H1 (cell line): ENCODE results near the gene C2orf92. TPM values are rescaled to one million over a fixed set of nuclear protein-coding genes. Genes with fewer than 3 reads are reported as not detected.
A peak's percentile ranks its signal among the peaks of the same experiment; 100 is the strongest.

Source experiments
- CTCF ChIA-PET: fragments of 300-600 bp; sonication (Branson Sonifier 250); formaldehyde crosslinking; loops from one replicate; lab custom pipeline; 2021; ENCODE audit not compliant: partially characterized antibody; lab: Charles Lee
- POLR2A ChIA-PET: fragments of 300-600 bp; sonication (Branson Sonifier 250); formaldehyde crosslinking; loops from one replicate; lab custom pipeline; 2021; ENCODE audit warnings: inconsistent platforms; ENCODE audit not compliant: partially characterized antibody; lab: Charles Lee
- DNase-seq, 2 experiments: peaks; one replicate each; pipeline versions ENCODE4 v3.0.0 to v3.0.0-alpha.2; 2010 to 2022; ENCODE audit warnings: low spot score in 2 of 2, low read depth in 1 of 2, mixed read lengths in 1 of 2
- FAIRE-seq: peaks from 2 replicates; lab custom pipeline; 2011; peaks lifted over from hg19 to GRCh38; lab: Jason Lieb, UNC
- H2AFZ ChIP-seq: 2 replicates; pipeline ENCODE4 v1.8.1; 2012; ENCODE audit warnings: low read length, inconsistent platforms
- H2AK5ac ChIP-seq: 2 replicates; pipeline ENCODE4 v1.6.1; 2013; ENCODE audit warnings: low read depth, low read length
- H2BK120ac ChIP-seq: replicated peaks from 2 replicates; pipeline ENCODE3; 2013; ENCODE audit warnings: low read depth, low read length, inconsistent platforms
- H2BK12ac ChIP-seq: 2 replicates; pipeline ENCODE4 v1.6.1; 2013; ENCODE audit warnings: low read depth, low read length
- H2BK15ac ChIP-seq: 2 replicates; pipeline ENCODE4 v1.6.1; 2013; ENCODE audit warnings: low read length
- H2BK20ac ChIP-seq: 2 replicates; pipeline ENCODE4 v1.6.1; 2013; ENCODE audit warnings: low read length
- H2BK5ac ChIP-seq: 2 replicates; pipeline ENCODE4 v1.6.1; 2013; ENCODE audit warnings: low read depth, low read length
- H3K14ac ChIP-seq: 2 replicates; pipeline ENCODE4 v1.6.1; 2013; ENCODE audit warnings: inconsistent platforms; ENCODE audit not compliant: insufficient read length
- H3K18ac ChIP-seq: 2 replicates; pipeline ENCODE4 v1.6.1; 2013; ENCODE audit warnings: low read length; ENCODE audit errors: extremely low read depth
- H3K23ac ChIP-seq: 2 replicates; pipeline ENCODE4 v1.6.1; 2013; ENCODE audit warnings: inconsistent platforms; ENCODE audit not compliant: insufficient read length
- H3K23me2 ChIP-seq: 2 replicates; pipeline ENCODE4 v1.6.1; 2013; ENCODE audit warnings: low read depth, low read length
- H3K27ac ChIP-seq: 2 replicates; pipeline ENCODE4 v1.6.1; 2011; ENCODE audit warnings: low read depth, low read length, inconsistent platforms
- H3K27me3 ChIP-seq, 4 experiments: replicated peaks in 1 of 4; 1 replicate in 1 of 4; 2 replicates in 3 of 4; pipeline versions ENCODE4 v1.6.1 to v1.8.1; 2011 to 2013; ENCODE audit warnings: low read length in 3 of 4, mild to moderate bottlenecking in 3 of 4, inconsistent platforms in 2 of 4, mixed read lengths in 2 of 4, moderate library complexity in 1 of 4; ENCODE audit not compliant: control insufficient read depth in 3 of 4, insufficient read depth in 3 of 4; ENCODE audit errors: extremely low read depth in 1 of 4
- H3K36me3 ChIP-seq, 4 experiments: 2 replicates each; pipeline versions ENCODE4 v1.6.1 to v1.8.1; 2011 to 2013; ENCODE audit warnings: mild to moderate bottlenecking in 4 of 4, low read length in 3 of 4, moderate library complexity in 2 of 4, control low read depth in 1 of 4, inconsistent platforms in 1 of 4; ENCODE audit not compliant: insufficient read depth in 4 of 4, control insufficient read depth in 2 of 4
- H3K4ac ChIP-seq: replicated peaks from 2 replicates; pipeline ENCODE3; 2013; ENCODE audit warnings: low read length, low read depth, mixed read lengths, inconsistent platforms; ENCODE audit not compliant: insufficient read length
- H3K4me1 ChIP-seq, 4 experiments: replicated peaks in 1 of 4; 1 replicate in 1 of 4; 2 replicates in 3 of 4; pipeline versions ENCODE4 v1.6.1 to v1.8.1; 2011 to 2013; ENCODE audit warnings: low read length in 3 of 4, inconsistent platforms in 2 of 4, mixed read lengths in 1 of 4; ENCODE audit not compliant: insufficient read depth in 4 of 4, control insufficient read depth in 3 of 4
- H3K4me2 ChIP-seq, 2 experiments: 2 replicates each; pipeline versions ENCODE4 v1.6.1 to v1.8.1; 2011 to 2013; ENCODE audit warnings: low read depth in 2 of 2, low read length in 2 of 2, control low read depth in 1 of 2, inconsistent platforms in 1 of 2, mild to moderate bottlenecking in 1 of 2; ENCODE audit not compliant: insufficient read depth in 1 of 2
- H3K4me3 ChIP-seq, 4 experiments: fragments of 200-600, 300-600 bp in 1 of 4; sonication (generic), shearing (Covaris generic), sonication (Bioruptor Twin) in 1 of 4; 2 replicates each; pipeline versions ENCODE4 v1.5.1 to v1.8.1; 2011 to 2016; ENCODE audit warnings: low read length in 4 of 4, low read depth in 3 of 4, control low read depth in 2 of 4, inconsistent platforms in 2 of 4, mild to moderate bottlenecking in 2 of 4, mixed read lengths in 1 of 4, moderate library complexity in 1 of 4; ENCODE audit not compliant: insufficient read depth in 2 of 4; ENCODE audit errors: extremely low read depth in 1 of 4
- H3K56ac ChIP-seq: replicated peaks from 2 replicates; pipeline ENCODE3; 2013; ENCODE audit warnings: low read depth, mild to moderate bottlenecking, mixed read lengths, low read length, inconsistent platforms; ENCODE audit not compliant: insufficient read length
- H3K79me1 ChIP-seq: 2 replicates; pipeline ENCODE4 v1.6.1; 2013; ENCODE audit warnings: low read depth, low read length, control low read depth
- H3K79me2 ChIP-seq, 2 experiments: 2 replicates each; pipeline versions ENCODE4 v1.6.1 to v1.8.1; 2012 to 2013; ENCODE audit warnings: low read length in 2 of 2, mild to moderate bottlenecking in 2 of 2, inconsistent platforms in 1 of 2; ENCODE audit not compliant: insufficient read depth in 2 of 2, control insufficient read depth in 1 of 2
- H3K9ac ChIP-seq, 4 experiments: replicated peaks in 1 of 4; 1 replicate in 1 of 4; 2 replicates in 3 of 4; pipeline versions ENCODE4 v1.6.1 to v1.8.1; 2011 to 2013; ENCODE audit warnings: low read depth in 3 of 4, low read length in 3 of 4, control low read depth in 2 of 4, mild to moderate bottlenecking in 2 of 4, moderate library complexity in 2 of 4, inconsistent platforms in 1 of 4; ENCODE audit errors: extremely low read depth in 1 of 4
- H3K9me3 ChIP-seq, 2 experiments: 2 replicates each; pipeline versions ENCODE4 v1.6.1 to v1.8.1; 2012 to 2013; ENCODE audit warnings: mild to moderate bottlenecking in 2 of 2, moderate library complexity in 2 of 2, control low read depth in 1 of 2, inconsistent platforms in 1 of 2, low read depth in 1 of 2, low read length in 1 of 2, mixed read lengths in 1 of 2; ENCODE audit not compliant: insufficient read depth in 2 of 2
- H4K20me1 ChIP-seq, 2 experiments: replicated peaks in 1 of 2; 2 replicates each; pipeline versions ENCODE3 to v1.8.1; 2011 to 2013; ENCODE audit warnings: inconsistent platforms in 2 of 2, low read length in 2 of 2, mild to moderate bottlenecking in 1 of 2; ENCODE audit not compliant: insufficient read depth in 2 of 2, control insufficient read depth in 1 of 2
- H4K5ac ChIP-seq: 2 replicates; pipeline ENCODE4 v1.6.1; 2013; ENCODE audit warnings: low read length, low read depth, mixed read lengths, inconsistent platforms; ENCODE audit not compliant: insufficient read length
- H4K8ac ChIP-seq: 2 replicates; pipeline ENCODE4 v1.8.0; 2013; ENCODE audit warnings: mild to moderate bottlenecking, moderate library complexity, low read length, inconsistent platforms; ENCODE audit not compliant: insufficient read depth; ENCODE audit errors: extremely low read depth
- H4K91ac ChIP-seq: replicated peaks from 2 replicates; pipeline ENCODE3; 2013; ENCODE audit warnings: low read length, mixed read lengths, inconsistent platforms; ENCODE audit not compliant: insufficient read length
- CTCF ChIP-seq, 3 experiments: IDR thresholded peaks; 1 replicate in 2 of 3; 2 replicates in 1 of 3; pipeline versions ENCODE4 v1.5.1 to v1.6.1; 2011; ENCODE audit warnings: low read length in 3 of 3, mild to moderate bottlenecking in 3 of 3, inconsistent platforms in 2 of 3, low read depth in 1 of 3, moderate library complexity in 1 of 3; ENCODE audit not compliant: insufficient read depth in 1 of 3; ENCODE audit errors: control extremely low read depth in 1 of 3
- FOSL1 ChIP-seq: IDR thresholded peaks from 2 replicates; pipeline ENCODE4 v1.6.1; 2011; ENCODE audit warnings: mild to moderate bottlenecking, low read depth, low read length, moderate library complexity; ENCODE audit not compliant: insufficient read depth
- KDM4A ChIP-seq: IDR thresholded peaks from one replicate; pipeline ENCODE4 v1.7.1; 2012; ENCODE audit warnings: low read depth, mild to moderate bottlenecking, moderate library complexity, low read length, inconsistent platforms; ENCODE audit not compliant: severe bottlenecking
- POLR2A ChIP-seq, 2 experiments: IDR thresholded peaks; 1 replicate in 1 of 2; 2 replicates in 1 of 2; pipeline ENCODE4 v1.6.1; 2011; ENCODE audit warnings: low read depth in 2 of 2, low read length in 2 of 2, mild to moderate bottlenecking in 2 of 2; ENCODE audit errors: control extremely low read depth in 1 of 2
- SP4 ChIP-seq: IDR thresholded peaks from 2 replicates; pipeline ENCODE4 v1.6.1; 2012; ENCODE audit warnings: low read length, inconsistent platforms
- WGBS, 2 experiments: shearing (Covaris generic) in 1 of 2; methylation state at CpG; one replicate each; pipeline versions ENCODE4 v1.1.6 to v1.1.7; 2013 to 2015; ENCODE audit warnings: low lambda C conversion rate in 2 of 2, mixed read lengths in 2 of 2, inconsistent platforms in 1 of 2, low coverage in 1 of 2, missing lambda C conversion rate in 1 of 2; ENCODE audit not compliant: insufficient replicate concordance in 2 of 2, insufficient coverage in 1 of 2, insufficient read length in 1 of 2; ENCODE audit errors: extremely low coverage in 1 of 2, missing lambda C conversion rate in 1 of 2; 5-methylcytosine and 5-hydroxymethylcytosine counted together
- polyA plus RNA-seq, 7 experiments: library from polyadenylated mRNA; depleted of rRNA in 3 of 7; stranded (reverse) in 5 of 7; unstranded in 2 of 7; fragments of >200 nt in 5 of 7; fragments of 200-250 nt in 2 of 7; gene quantifications; 1 replicate in 5 of 7; 2 replicates in 1 of 7; 4 replicates in 1 of 7; pipeline versions ENCODE4 v1.2.1 to v1.2.3, GENCODE V29; 2011 to 2013; ENCODE audit warnings: missing spikeins in 2 of 7, mixed read lengths in 2 of 7
- total RNA-seq: library from RNA; stranded (reverse); fragmentation: NEBNext Ultra II Directional; extraction: Animal tissue kit (Norgen Biotek cat#: 25700); gene quantifications from 2 replicates; pipeline ENCODE4 v1.2.1, GENCODE V29; 2021

C2orf92 gene
- total and polyA plus RNA-seq, 2 of the 8 experiments (the other 6 are each of a cell fraction or from before 2014, with no cell fraction given) = 2.3 to 3.7 TPM

GRCh38 chr2:97704989-97705388 is 35.5 kb downstream of the C2orf92 start:
- no peak overlapping the region for H3K4ac ChIP-seq
- H4K8ac ChIP-seq = no peak overlapping the region
- H4K5ac ChIP-seq = no peak overlapping the region
- H3K56ac ChIP-seq = no peak overlapping the region
- H3K23ac ChIP-seq = no peak overlapping the region
- FAIRE-seq = no peak
- no peaks in the 10 kb centered on the region for H3K36me3 ChIP-seq
- POLR2A ChIA-PET = no interaction called here
- H2BK120ac ChIP-seq = no peak overlapping the region
- no peak overlapping the region for H2BK5ac ChIP-seq
- H3K4me2 ChIP-seq = no peak overlapping the region
- 88% methylated on average over 5 of the region's 5 CpGs; no CpG with 5 or more reads in 1 of the 2 experiments for WGBS, 2 experiments
- peak in 1 of 2 experiments; percentile 20 for DNase-seq
- no peaks in the 10 kb centered on the region for H3K79me1 ChIP-seq
- no peak overlapping the region for H3K9ac ChIP-seq
- CTCF ChIA-PET = interaction anchor here (1.5 to 6.9 kb wide), 2 partner anchors 37 to 40 kb away, joined by 4 to 65 read pairs; no protein-coding TSS in a partner anchor
- H3K18ac ChIP-seq = no peak overlapping the region
- no peaks in the 10 kb centered on the region for H3K9me3 ChIP-seq
- no peaks in the 10 kb centered on the region for H3K79me2 ChIP-seq
- no peaks in the 10 kb centered on the region; a peak in 1 of 7 replicates for H3K27me3 ChIP-seq
- H3K23me2 ChIP-seq = no peaks in the 10 kb centered on the region; the same call in 1 of the 2 replicates
- H3K4me1 ChIP-seq = peaks cover 0 to 2% (median 0%) of the 10 kb centered on the region in 4 experiments; a peak in 2 of 7 replicates
- H3K14ac ChIP-seq = no peak overlapping the region
- no peak overlapping the region for H2BK12ac ChIP-seq
- H4K20me1 ChIP-seq = no peaks in the 10 kb centered on the region
- no peak overlapping the region for H2AFZ ChIP-seq
- no peak overlapping the region for H3K4me3 ChIP-seq
- H2BK15ac ChIP-seq = no peak overlapping the region
- no peak overlapping the region for H2BK20ac ChIP-seq
- no peak for TF ChIP-seq FOSL1
- no peak for TF ChIP-seq POLR2A (IDR thresholded peaks at IDR 0.05; ENCODE audit: control extremely low read depth in 1 of 2, low read depth in 2 of 2, low read length in 2 of 2)
- TF ChIP-seq KDM4A = no peak
- TF ChIP-seq SP4 = no peak
- no peak for TF ChIP-seq CTCF (IDR thresholded peaks at IDR 0.05; ENCODE audit: control extremely low read depth in 1 of 3, insufficient read depth in 1 of 3, low read depth in 1 of 3, low read length in 3 of 3)
- no peak overlapping the region for H3K27ac ChIP-seq
- H4K91ac ChIP-seq = no peak overlapping the region
- H2AK5ac ChIP-seq = no peak overlapping the region
